ENCODE results near the gene SPTLC3.

- TF ChIP-seq TAF1 (IDR thresholded peaks at IDR 0.05; ENCODE audit: borderline replicate concordance, insufficient read depth, low read length): no peak
- TF ChIP-seq REST (IDR thresholded peaks at IDR 0.05; ENCODE audit: insufficient read depth in 1 of 2, low read depth in 2 of 2, low read length in 2 of 2): no peak
Measured at GRCh38 chr20:13187899-13188298, 179.1 kb downstream of the SPTLC3 start.

All from PFSK-1 (cell line).